Natural killer cell (primary cell): ENCODE measurements around the gene METTL8. TPM values are rescaled to one million over a fixed set of nuclear protein-coding genes. Genes with fewer than 3 reads are reported as not detected.

Source experiments
- ATAC-seq, 3 donors: fragments of 150-1000 bp in 2 of 3; fragments of 200-7000 bp in 1 of 3; cut with Tn5 transposase; 1 replicate in 1 of 3; 2 replicates in 2 of 3; pipeline ENCODE4 v1.10.0; 2021; ENCODE audit warnings: mild to moderate bottlenecking in 2 of 3, moderate library complexity in 2 of 3
- DNase-seq, 2 donors: peaks; one replicate each; pipeline versions ENCODE4 v3.0.0 to v3.0.0-alpha.2; 2013 to 2021; ENCODE audit warnings: mixed read lengths in 1 of 2
- H3K27ac ChIP-seq: one replicate; pipeline ENCODE4 v1.5.1; 2013; ENCODE audit warnings: mild to moderate bottlenecking, low read length
- H3K27me3 ChIP-seq: one replicate; pipeline ENCODE4 v1.6.1; 2013; ENCODE audit warnings: low read length; ENCODE audit not compliant: control insufficient read depth, insufficient read depth
- H3K36me3 ChIP-seq: one replicate; pipeline ENCODE4 v1.6.1; 2013; ENCODE audit warnings: low read length; ENCODE audit not compliant: control insufficient read depth, insufficient read depth
- H3K4me1 ChIP-seq: one replicate; pipeline ENCODE4 v1.6.1; 2013; ENCODE audit warnings: low read length; ENCODE audit not compliant: control insufficient read depth, insufficient read depth
- H3K4me3 ChIP-seq: one replicate; pipeline ENCODE4 v1.5.1; 2013; ENCODE audit warnings: low read length
- H3K9me3 ChIP-seq: one replicate; pipeline ENCODE4 v1.6.1; 2013; ENCODE audit warnings: low read length; ENCODE audit not compliant: control insufficient read depth, insufficient read depth
- H3K27ac Mint-ChIP-seq, 2 donors: one replicate each; pipeline ENCODE4 v1.8.0; 2022; ENCODE audit warnings: mild to moderate bottlenecking in 2 of 2, mixed read lengths in 2 of 2, moderate library complexity in 1 of 2
- H3K27me3 Mint-ChIP-seq, 2 donors: one replicate each; pipeline ENCODE4 v1.8.0; 2022; ENCODE audit warnings: low read depth in 2 of 2, mixed read lengths in 2 of 2
- H3K36me3 Mint-ChIP-seq: one replicate; pipeline ENCODE4 v1.8.0; 2022; ENCODE audit warnings: mixed read lengths
- H3K4me1 Mint-ChIP-seq, 2 donors: one replicate each; pipeline ENCODE4 v1.8.0; 2022; ENCODE audit warnings: mixed read lengths in 2 of 2
- H3K4me3 Mint-ChIP-seq: one replicate; pipeline ENCODE4 v1.8.0; 2022; ENCODE audit warnings: mild to moderate bottlenecking, moderate library complexity, mixed read lengths
- H3K9me3 Mint-ChIP-seq, 2 donors: one replicate each; pipeline ENCODE4 v1.8.0; 2022; ENCODE audit warnings: mixed read lengths in 2 of 2
- CTCF ChIP-seq: fragments of 200-600 bp; IDR thresholded peaks from one replicate; pipeline ENCODE4 v1.8.0; 2022; ENCODE audit warnings: antibody characterized with exemption
- WGBS: methylation state at CpG from one replicate; pipeline ENCODE4 v1.1.7; 2013; ENCODE audit warnings: missing lambda C conversion rate; ENCODE audit not compliant: insufficient coverage; 5-methylcytosine and 5-hydroxymethylcytosine counted together
- intact Hi-C: fragments of 100-400 bp; cut with micrococcal nuclease; formaldehyde crosslinking; loops from one replicate; pipeline ENCODE4 v1.14.2; 2022
- total RNA-seq, 4 donors: library from RNA; stranded (reverse); fragments of 120-200 nt in 1 of 4; gene quantifications; one replicate each; pipeline versions ENCODE4 v1.2.3 to v1.2.4, GENCODE V29; 2013 to 2022

METTL8 gene
- total RNA-seq, 3 donors from 2014 or later (not counting 1 experiment from before 2014, with no cell fraction given) = 14.3 to 16.7 (median 15.2) TPM

DNA sequence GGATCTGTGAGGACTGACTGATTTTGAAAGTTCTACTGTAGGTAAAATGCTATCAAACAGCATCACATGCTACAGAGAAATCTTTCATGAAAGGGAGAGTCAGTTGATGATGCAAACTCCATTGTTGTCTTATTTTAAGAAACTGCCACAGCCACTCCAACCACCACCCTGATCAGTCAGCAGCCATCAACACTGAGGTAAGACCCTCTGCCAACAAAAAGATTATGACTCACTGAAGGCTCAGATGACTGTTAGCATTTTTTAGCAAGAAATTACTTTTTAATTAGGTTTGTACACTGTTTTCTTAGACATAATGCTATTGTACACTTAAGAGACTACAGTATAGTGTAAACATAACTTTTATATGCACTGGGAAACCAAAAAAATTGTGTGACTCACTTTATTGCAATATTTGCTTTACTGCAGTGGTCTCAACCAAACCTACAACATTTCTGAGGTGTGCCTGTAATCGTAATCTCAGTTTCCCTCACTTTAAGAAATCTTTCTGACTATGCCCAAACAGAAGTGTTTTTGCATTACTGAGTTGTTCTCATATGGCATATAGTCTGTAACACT lies 42.8 kb downstream of the METTL8 start:
- intact Hi-C loops = no loop called here
- H3K4me1 Mint-ChIP-seq = peaks cover 0 to 9% of the 10 kb centered on the region in 2 donors
- no peaks in the 10 kb centered on the region for H3K9me3 Mint-ChIP-seq
- Histone ChIP-seq H3K4me1 (no peaks in the 10 kb centered on the region), H3K27ac (no peak overlapping the region), H3K36me3 (no peaks in the 10 kb centered on the region), H3K27me3 (no peaks in the 10 kb centered on the region), H3K9me3 (no peaks in the 10 kb centered on the region), H3K4me3 (no peak overlapping the region)
- H3K27me3 Mint-ChIP-seq = no peaks in the 10 kb centered on the region
- WGBS = 100% methylated on average over 1 of the region's 1 CpG
- TF ChIP-seq CTCF = no peak
- no peak overlapping the region for H3K4me3 Mint-ChIP-seq
- ATAC-seq = no peak
- no peaks in the 10 kb centered on the region for H3K36me3 Mint-ChIP-seq
- DNase-seq = no peak
- H3K27ac Mint-ChIP-seq = no peak overlapping the region

DNA sequence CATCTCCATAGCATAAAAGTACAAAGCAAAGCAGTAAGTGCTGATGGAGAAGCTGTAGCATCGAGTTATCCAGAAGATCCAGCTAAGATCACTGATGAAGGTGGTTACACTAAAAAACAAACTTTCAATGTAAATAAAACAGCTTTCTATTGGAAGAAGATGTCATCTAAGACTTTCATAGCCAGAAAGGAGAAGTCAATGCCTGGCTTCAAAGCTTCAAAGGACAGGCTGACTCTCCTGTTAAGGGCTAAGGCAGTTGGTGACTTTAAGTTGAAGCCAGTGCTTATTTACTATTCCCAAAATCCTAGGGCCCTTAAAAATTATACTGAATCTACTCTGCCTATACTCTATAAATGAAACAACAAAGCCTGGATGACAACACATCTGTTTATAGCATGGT lies 44.0 kb downstream of the METTL8 start:
- Mint-ChIP-seq H3K9me3 (no peaks in the 10 kb centered on the region), H3K4me3 (no peak overlapping the region), H3K27ac (no peak overlapping the region), H3K4me1 (peaks cover 0 to 16% of the 10 kb centered on the region in 2 donors), H3K27me3 (no peaks in the 10 kb centered on the region), H3K36me3 (no peaks in the 10 kb centered on the region)
- Histone ChIP-seq H3K27ac (no peak overlapping the region), H3K36me3 (no peaks in the 10 kb centered on the region), H3K27me3 (no peaks in the 10 kb centered on the region), H3K4me3 (no peak overlapping the region), H3K9me3 (no peaks in the 10 kb centered on the region), H3K4me1 (no peaks in the 10 kb centered on the region)
- intact Hi-C loops = no loop called here
- no peak for ATAC-seq
- WGBS = no CpG with 5 or more reads among the region's 1 CpG
- DNase-seq = no peak
- no peak for TF ChIP-seq CTCF

DNA sequence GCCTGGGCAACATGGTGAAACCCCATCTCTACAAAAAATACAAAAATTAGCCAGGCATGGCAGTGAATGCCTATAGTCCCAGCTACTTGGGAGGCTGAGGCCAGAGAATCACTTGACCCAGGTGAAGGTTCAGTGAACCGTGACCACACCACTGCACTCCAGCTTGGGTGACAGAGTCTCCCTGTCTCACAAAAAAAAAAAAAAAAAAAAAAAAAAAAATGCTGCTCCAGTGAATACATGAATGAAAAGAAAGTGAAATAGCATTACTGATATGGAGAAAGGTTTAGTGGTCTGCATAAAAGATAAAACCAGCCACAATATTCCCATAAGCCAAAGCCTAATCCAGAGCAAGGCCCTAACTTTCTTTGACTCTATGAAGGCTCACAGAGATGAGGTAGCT lies 44.5 kb downstream of the METTL8 start:
- no peaks in the 10 kb centered on the region for H3K9me3 ChIP-seq
- no peaks in the 10 kb centered on the region for H3K36me3 ChIP-seq
- no peak for TF ChIP-seq CTCF
- H3K27ac Mint-ChIP-seq = no peak overlapping the region
- H3K27ac ChIP-seq = no peak overlapping the region
- H3K4me1 Mint-ChIP-seq = peaks cover 0 to 16% of the 10 kb centered on the region in 2 donors
- intact Hi-C loops = no loop called here
- no peak overlapping the region for H3K4me3 Mint-ChIP-seq
- no CpG with 5 or more reads among the region's 1 CpG for WGBS
- H3K4me1 ChIP-seq = no peaks in the 10 kb centered on the region
- H3K4me3 ChIP-seq = no peak overlapping the region
- H3K27me3 ChIP-seq = no peaks in the 10 kb centered on the region
- H3K27me3 Mint-ChIP-seq = no peaks in the 10 kb centered on the region
- DNase-seq (no peak), ATAC-seq (no peak)
- H3K9me3 Mint-ChIP-seq = no peaks in the 10 kb centered on the region
- no peaks in the 10 kb centered on the region for H3K36me3 Mint-ChIP-seq

DNA sequence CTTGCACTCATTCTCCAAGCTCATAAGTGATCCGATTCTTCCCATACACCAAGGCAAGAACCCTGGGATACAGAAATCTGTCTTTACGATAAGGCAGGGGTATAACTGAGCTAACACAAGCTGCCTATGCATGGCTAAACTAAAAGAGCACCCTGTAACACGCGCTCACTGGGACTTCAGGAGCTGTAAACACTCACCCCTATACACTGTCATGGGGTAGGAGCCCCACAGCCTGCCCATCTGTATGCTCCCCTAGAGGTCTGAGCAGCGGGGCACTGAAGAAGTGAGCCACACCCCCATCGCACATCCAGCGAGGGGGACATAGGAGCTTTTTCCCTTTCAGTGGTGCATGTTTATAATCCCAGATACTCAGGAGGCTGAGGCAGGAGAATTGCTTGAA lies 46.7 kb downstream of the METTL8 start:
- Histone ChIP-seq H3K27me3 (no peaks in the 10 kb centered on the region), H3K9me3 (no peaks in the 10 kb centered on the region), H3K36me3 (no peaks in the 10 kb centered on the region), H3K4me3 (no peak overlapping the region), H3K4me1 (no peaks in the 10 kb centered on the region), H3K27ac (no peak overlapping the region)
- no peaks in the 10 kb centered on the region for H3K36me3 Mint-ChIP-seq
- no peak for TF ChIP-seq CTCF
- H3K4me1 Mint-ChIP-seq = peaks cover 0 to 16% of the 10 kb centered on the region in 2 donors
- ATAC-seq (no peak), DNase-seq (no peak)
- intact Hi-C loops = no loop called here
- no peaks in the 10 kb centered on the region for H3K27me3 Mint-ChIP-seq
- WGBS = 99% methylated on average over 7 of the region's 7 CpGs
- H3K4me3 Mint-ChIP-seq = no peak overlapping the region
- no peak overlapping the region for H3K27ac Mint-ChIP-seq
- H3K9me3 Mint-ChIP-seq = no peaks in the 10 kb centered on the region
